Activated B cell treated with CpG ODN at 0.5 μM for 24 hours (primary cell): ENCODE results near the gene STARD13. TPM values are rescaled to one million over a fixed set of nuclear protein-coding genes. Genes with fewer than 3 reads are reported as not detected.
A peak's percentile ranks its signal among the peaks of the same experiment; 100 is the strongest.

Experiments
- ATAC-seq: fragments of 200-7000 bp; cut with Tn5 transposase; one replicate; pipeline ENCODE4 v1.10.0; 2021; ENCODE audit warnings: low read depth, mild to moderate bottlenecking, moderate library complexity
- CTCF ChIA-PET: fragments of 350-600 bp; sonication (Branson Sonifier 250); formaldehyde crosslinking; loops from one replicate; lab custom pipeline; 2021; ENCODE audit warnings: antibody characterized with exemption; lab: Charles Lee
- POLR2A ChIA-PET: fragments of 350-600 bp; sonication (Branson Sonifier 250); formaldehyde crosslinking; loops from one replicate; lab custom pipeline; 2021; ENCODE audit warnings: antibody characterized with exemption; lab: Charles Lee
- DNase-seq: peaks from one replicate; pipeline ENCODE4 v3.0.0; 2022
- H3K27ac Mint-ChIP-seq: one replicate; pipeline ENCODE4 v1.8.0; 2020; ENCODE audit warnings: mixed read lengths
- H3K27me3 Mint-ChIP-seq: one replicate; pipeline ENCODE4 v1.8.0; 2021; ENCODE audit warnings: mixed read lengths
- H3K36me3 Mint-ChIP-seq: one replicate; pipeline ENCODE4 v1.8.0; 2021; ENCODE audit warnings: low read depth, mixed read lengths
- H3K4me1 Mint-ChIP-seq: one replicate; pipeline ENCODE4 v1.8.0; 2021; ENCODE audit warnings: mixed read lengths
- H3K4me3 Mint-ChIP-seq: one replicate; pipeline ENCODE4 v1.8.0; 2020; ENCODE audit warnings: mild to moderate bottlenecking, mixed read lengths
- H3K9me3 Mint-ChIP-seq: one replicate; pipeline ENCODE4 v1.8.0; 2020; ENCODE audit warnings: mixed read lengths
- CTCF ChIP-seq: fragments of 200-600 bp; IDR thresholded peaks from one replicate; pipeline ENCODE4 v1.8.0; 2022; ENCODE audit warnings: antibody characterized with exemption, mild to moderate bottlenecking
- intact Hi-C: fragments of 100-400 bp; cut with micrococcal nuclease; formaldehyde crosslinking; loops from one replicate; pipeline ENCODE4 v1.15.1; 2024
- total RNA-seq: library from RNA; stranded (reverse); gene quantifications from 2 replicates; pipeline ENCODE4 v1.2.3, GENCODE V29; 2022

STARD13 gene
- total RNA-seq, 1 donor from 2014 or later = 0.13 TPM

GRCh38 chr13:33110386-33110712 is 175.2 kb downstream of the STARD13 start:
- ATAC-seq (no peak), DNase-seq (no peak)
- H3K27me3 Mint-ChIP-seq = peaks cover 21% of the 10 kb centered on the region
- no peaks in the 10 kb centered on the region for H3K36me3 Mint-ChIP-seq
- TF ChIP-seq CTCF = no peak
- POLR2A ChIA-PET = interaction anchor here (1.6 kb wide), 1 partner anchor 433 kb away, joined by 4 read pairs; no protein-coding TSS in a partner anchor
- H3K9me3 Mint-ChIP-seq = no peaks in the 10 kb centered on the region
- H3K27ac Mint-ChIP-seq = peak overlapping the region; percentile 59
- CTCF ChIA-PET = no interaction called here
- H3K4me1 Mint-ChIP-seq = peaks cover 63% of the 10 kb centered on the region
- intact Hi-C loops = no loop called here
- peak overlapping the region; percentile 68 for H3K4me3 Mint-ChIP-seq

- H3K9me3 Mint-ChIP-seq = no peaks in the 10 kb centered on the region
- TF ChIP-seq CTCF = no peak
- H3K4me1 Mint-ChIP-seq = peaks cover 65% of the 10 kb centered on the region
- DNase-seq (no peak), ATAC-seq (no peak)
- intact Hi-C loops = no loop called here
- H3K27me3 Mint-ChIP-seq = peaks cover 20% of the 10 kb centered on the region
- H3K4me3 Mint-ChIP-seq = peak overlapping the region; percentile 17
- ChIA-PET CTCF (no interaction called here), POLR2A (no interaction called here)
- H3K36me3 Mint-ChIP-seq = no peaks in the 10 kb centered on the region
- H3K27ac Mint-ChIP-seq = no peak overlapping the region
Measured at GRCh38 chr13:33109801-33110200, 175.8 kb downstream of the STARD13 start.

- POLR2A ChIA-PET = no interaction called here
- CTCF ChIA-PET = no interaction called here
- Mint-ChIP-seq H3K27ac (no peak overlapping the region), H3K9me3 (no peaks in the 10 kb centered on the region), H3K36me3 (no peaks in the 10 kb centered on the region), H3K27me3 (peaks cover 17% of the 10 kb centered on the region), H3K4me3 (peak overlapping the region; percentile 17), H3K4me1 (peaks cover 65% of the 10 kb centered on the region)
- TF ChIP-seq CTCF = no peak
- ATAC-seq = no peak
- intact Hi-C loops = no loop called here
- DNase-seq = no peak
Measured at GRCh38 chr13:33109271-33109697, 176.3 kb downstream of the STARD13 start.

- H3K27me3 Mint-ChIP-seq = peaks cover 17% of the 10 kb centered on the region
- DNase-seq (no peak), ATAC-seq (no peak)
- H3K36me3 Mint-ChIP-seq = no peaks in the 10 kb centered on the region
- no peak overlapping the region for H3K27ac Mint-ChIP-seq
- no peak overlapping the region for H3K4me3 Mint-ChIP-seq
- intact Hi-C loops = no loop called here
- POLR2A ChIA-PET = no interaction called here
- H3K4me1 Mint-ChIP-seq = peaks cover 65% of the 10 kb centered on the region
- H3K9me3 Mint-ChIP-seq = no peaks in the 10 kb centered on the region
- no peak for TF ChIP-seq CTCF
- CTCF ChIA-PET = no interaction called here
Measured at GRCh38 chr13:33108620-33109019, 176.9 kb downstream of the STARD13 start.

GRCh38 chr13:33107361-33107760 is 178.2 kb downstream of the STARD13 start:
- no peak overlapping the region for H3K4me3 Mint-ChIP-seq
- CTCF ChIA-PET = no interaction called here

More at GRCh38 chr13:33107361-33107760, 178.2 kb downstream of the STARD13 start:
- DNase-seq = no peak
- Mint-ChIP-seq H3K36me3 (no peaks in the 10 kb centered on the region), H3K27me3 (peaks cover 15% of the 10 kb centered on the region), H3K27ac (peak overlapping the region; percentile 9), H3K9me3 (no peaks in the 10 kb centered on the region), H3K4me1 (peaks cover 63% of the 10 kb centered on the region)
- TF ChIP-seq CTCF = no peak
- ATAC-seq = no peak
- intact Hi-C loops = no loop called here
- POLR2A ChIA-PET = no interaction called here
